HG03135 (cell line): ENCODE data around the gene HEPACAM2.

Source experiments
- ATAC-seq: cut with Tn5 transposase; IDR thresholded peaks from one replicate; pipeline ENCODE4 v1.9.1; 2021; ENCODE audit warnings: mild to moderate bottlenecking, moderate library complexity; ENCODE audit not compliant: unreplicated experiment

Gene HEPACAM2

GRCh38 chr7:93148727-93149126 lies 77.5 kb downstream of the HEPACAM2 start:
- no peak for ATAC-seq

GRCh38 chr7:93148144-93148543 lies 78.1 kb downstream of the HEPACAM2 start, which contains the start of gene SAMD9L:
SAMD9L (minus strand) TSS chr7:93148385; CDS start chr7:93135971, 12,414 bp downstream.
- ATAC-seq, result peak; percentile 66

- peak; percentile 74 for ATAC-seq
These were observed 78.9 kb downstream of the HEPACAM2 start for GRCh38 chr7:93147363-93147762.

- ATAC-seq, result peak; percentile 42
These were observed 79.7 kb downstream of the HEPACAM2 start for GRCh38 chr7:93146472-93147141.

- ATAC-seq, result no peak
These were observed 80.2 kb downstream of the HEPACAM2 start for GRCh38 chr7:93146036-93146435.

- no peak for ATAC-seq
These were observed 80.9 kb downstream of the HEPACAM2 start for GRCh38 chr7:93145354-93145753.

- no peak for ATAC-seq
These were observed 84.1 kb downstream of the HEPACAM2 start for GRCh38 chr7:93142127-93142526.

- ATAC-seq, result no peak
These were observed 85.6 kb downstream of the HEPACAM2 start for GRCh38 chr7:93140582-93141191.

GRCh38 chr7:93138576-93138975 lies 87.7 kb downstream of the HEPACAM2 start:
- no peak for ATAC-seq
